SK-N-MC (cell line): ENCODE results near the gene ARHGDIG.

Experiments used
- EZH2 ChIP-seq: fragments of 200-600 bp; sonication (generic); IDR thresholded peaks from one replicate; pipeline ENCODE4 v1.6.1; 2017; ENCODE audit warnings: antibody characterized with exemption
- POLR2AphosphoS5 ChIP-seq: IDR thresholded peaks from 2 replicates; pipeline ENCODE4 v1.6.1; 2012; ENCODE audit warnings: mild to moderate bottlenecking, low read depth, low read length, borderline replicate concordance

GRCh38 chr16:322476-323143, 42.2 kb downstream of the ARHGDIG start:
- no peak for TF ChIP-seq POLR2AphosphoS5
- no peak for TF ChIP-seq EZH2
